Esophagus squamous epithelium (tissue), 4 donors: Measurements from ENCODE around the gene CRYL1.

Source experiments
- POLR2A ChIP-seq, 4 donors: fragments of 450-650 bp; IDR thresholded peaks; one replicate each; pipeline ENCODE4 v1.6.1; 2017; ENCODE audit warnings: antibody characterized with exemption in 4 of 4, mild to moderate bottlenecking in 4 of 4, moderate library complexity in 3 of 4
- TF ChIP-seq, protein P1 (sequence below), 6 experiments: fragments of 450-650 bp in 4 of 6; fragments of 200-600 bp in 2 of 6; sonication (generic) in 2 of 6; IDR thresholded peaks; one replicate each; pipeline ENCODE4 v1.5.1; 2016 to 2019; ENCODE audit warnings: antibody characterized with exemption in 6 of 6, mild to moderate bottlenecking in 4 of 6, moderate library complexity in 4 of 6

DNA sequence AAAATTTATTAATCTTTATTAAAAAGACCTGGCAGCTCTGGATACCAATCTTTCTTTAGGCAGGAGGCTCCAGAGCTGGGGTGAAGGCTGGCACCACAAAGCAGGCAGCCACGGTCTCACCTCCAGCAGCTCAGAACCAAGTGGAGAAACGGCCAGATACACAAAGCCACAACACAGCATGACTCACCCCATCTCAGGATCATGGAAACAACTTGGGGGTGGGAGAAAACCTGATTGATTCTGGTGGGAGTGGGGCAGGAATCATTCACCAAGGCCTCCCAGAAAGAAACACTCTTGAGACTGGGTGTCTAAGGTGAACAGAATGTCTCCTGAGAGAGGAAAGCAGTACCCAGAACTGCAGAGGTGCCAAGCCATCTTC lies 64.2 kb downstream of the CRYL1 start:
- TF ChIP-seq, protein P1, sequence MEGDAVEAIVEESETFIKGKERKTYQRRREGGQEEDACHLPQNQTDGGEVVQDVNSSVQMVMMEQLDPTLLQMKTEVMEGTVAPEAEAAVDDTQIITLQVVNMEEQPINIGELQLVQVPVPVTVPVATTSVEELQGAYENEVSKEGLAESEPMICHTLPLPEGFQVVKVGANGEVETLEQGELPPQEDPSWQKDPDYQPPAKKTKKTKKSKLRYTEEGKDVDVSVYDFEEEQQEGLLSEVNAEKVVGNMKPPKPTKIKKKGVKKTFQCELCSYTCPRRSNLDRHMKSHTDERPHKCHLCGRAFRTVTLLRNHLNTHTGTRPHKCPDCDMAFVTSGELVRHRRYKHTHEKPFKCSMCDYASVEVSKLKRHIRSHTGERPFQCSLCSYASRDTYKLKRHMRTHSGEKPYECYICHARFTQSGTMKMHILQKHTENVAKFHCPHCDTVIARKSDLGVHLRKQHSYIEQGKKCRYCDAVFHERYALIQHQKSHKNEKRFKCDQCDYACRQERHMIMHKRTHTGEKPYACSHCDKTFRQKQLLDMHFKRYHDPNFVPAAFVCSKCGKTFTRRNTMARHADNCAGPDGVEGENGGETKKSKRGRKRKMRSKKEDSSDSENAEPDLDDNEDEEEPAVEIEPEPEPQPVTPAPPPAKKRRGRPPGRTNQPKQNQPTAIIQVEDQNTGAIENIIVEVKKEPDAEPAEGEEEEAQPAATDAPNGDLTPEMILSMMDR (IDR thresholded peaks at IDR 0.05): no peak
- no peak for TF ChIP-seq POLR2A (IDR thresholded peaks at IDR 0.05)
